Measurements from ENCODE around the gene VCL.
"Not testable (repeated sequence)": the region's sequence is repeated elsewhere in the genome, so short reads cannot be mapped to it uniquely, and the experiment has no call there.

VCL gene
- 86.4 to 93.4 reads per million in 2 donors for total RNA-seq

DNA sequence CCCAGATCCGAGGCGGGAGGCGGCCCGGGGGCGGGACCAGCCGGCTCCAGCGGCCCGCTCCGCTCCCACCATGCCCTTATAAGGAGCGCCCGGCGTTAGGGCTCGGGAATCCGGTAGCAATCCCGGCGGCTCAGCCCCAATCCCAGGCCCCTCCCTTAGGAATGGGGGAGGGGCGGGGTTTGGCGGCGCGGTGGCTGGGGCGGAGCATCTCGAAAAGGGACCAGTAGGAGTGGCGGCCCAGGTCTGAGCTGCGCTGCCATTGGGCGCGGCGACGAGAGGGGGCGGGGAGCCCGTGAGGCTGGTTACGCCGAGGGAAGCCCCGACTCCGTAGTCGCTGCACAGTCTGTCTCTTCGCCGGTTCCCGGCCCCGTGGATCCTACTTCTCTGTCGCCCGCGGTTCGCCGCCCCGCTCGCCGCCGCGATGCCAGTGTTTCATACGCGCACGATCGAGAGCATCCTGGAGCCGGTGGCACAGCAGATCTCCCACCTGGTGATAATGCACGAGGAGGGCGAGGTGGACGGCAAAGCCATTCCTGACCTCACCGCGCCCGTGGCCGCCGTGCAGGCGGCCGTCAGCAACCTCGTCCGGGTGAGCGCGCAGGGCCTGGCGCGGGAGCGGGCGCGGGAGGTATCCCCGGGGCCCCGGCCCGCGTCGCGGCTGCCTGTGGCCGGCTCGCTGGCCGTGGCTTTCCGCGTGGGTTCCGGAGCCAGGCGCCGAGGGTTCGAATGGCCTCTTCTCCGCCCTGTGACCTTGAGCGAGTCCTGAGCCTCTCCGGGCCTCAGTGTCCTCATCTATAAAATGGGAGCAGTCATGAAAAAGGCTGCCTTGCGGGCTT is at the start of gene VCL:
Gene VCL (plus strand): TSS at position 330 of the 836 bp plus-strand sequence. CDS start 92 bp downstream, at position 422.
- peak; percentile 91 to 97 (median 93) for DNase-seq

DNA sequence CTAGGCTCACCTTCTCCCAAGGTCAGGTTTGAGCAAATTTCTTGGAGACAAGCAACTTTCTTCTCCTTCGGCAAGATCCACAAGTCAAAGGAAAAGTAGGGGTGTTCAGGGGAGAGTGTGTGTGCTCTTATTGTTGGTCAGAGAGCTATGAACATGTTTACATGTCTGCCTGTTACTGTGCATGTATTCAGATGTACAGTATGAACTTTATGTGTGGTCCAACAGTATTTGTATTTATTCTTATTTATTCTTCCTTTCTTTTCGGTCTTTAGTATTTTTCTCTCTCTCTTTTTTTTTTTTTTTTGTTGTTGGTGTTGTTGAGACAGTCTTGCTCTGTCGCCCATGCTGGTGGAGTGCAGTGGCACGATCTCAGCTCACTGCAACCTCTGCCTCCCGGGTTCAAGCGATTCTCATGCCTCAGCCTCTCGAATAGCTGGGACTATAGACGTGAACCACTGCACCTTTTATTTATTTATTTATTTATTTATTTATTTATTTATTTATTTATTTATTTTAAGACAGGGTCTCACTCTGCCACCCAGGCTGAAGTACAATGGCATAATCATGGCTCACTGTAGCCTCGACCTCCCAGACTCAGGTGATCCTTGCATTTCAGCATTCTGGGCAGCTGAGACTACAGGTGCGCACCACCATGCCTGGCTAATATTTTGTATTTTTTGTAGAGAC is 48.8 kb upstream of the VCL start:
- no peak for DNase-seq

DNA sequence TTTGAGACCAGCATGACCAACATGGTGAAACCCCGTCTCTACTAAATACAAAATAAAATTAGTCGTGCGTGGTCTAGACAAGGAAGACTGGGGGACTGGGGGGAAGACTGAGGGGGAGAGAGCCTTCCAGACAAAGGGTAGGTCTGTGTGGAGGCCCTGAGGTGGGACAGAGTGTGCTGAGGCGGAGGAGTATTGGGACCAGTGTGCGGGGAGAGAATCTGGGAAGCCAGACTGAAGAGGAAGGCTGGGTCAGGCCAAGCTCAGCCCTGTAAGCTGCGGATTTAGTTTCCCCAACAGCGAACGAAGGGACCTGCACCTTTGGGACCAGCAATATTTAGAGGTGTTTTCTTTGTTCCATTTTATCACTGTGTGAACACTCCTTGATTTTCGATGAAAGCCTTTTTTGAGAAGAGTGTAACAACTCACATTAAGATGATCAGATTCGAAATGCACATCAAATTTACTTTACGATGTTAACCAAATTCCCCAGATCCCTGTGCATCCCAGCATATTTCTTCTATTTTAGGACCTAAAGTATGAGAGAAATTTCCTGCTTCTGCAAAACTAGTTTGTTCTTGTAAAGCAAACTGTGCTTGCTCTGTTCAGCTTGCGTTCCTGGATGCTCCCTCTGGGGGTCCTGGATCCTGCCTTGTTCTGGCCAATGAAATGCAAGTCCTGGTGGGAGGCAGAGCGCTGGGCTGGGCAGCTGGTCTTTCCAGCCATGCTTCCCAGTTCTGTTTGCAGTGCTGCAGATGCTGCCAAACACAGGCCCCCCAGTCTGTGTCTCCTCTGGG is 47.6 kb upstream of the VCL start:
- DNase-seq: no peak

DNA sequence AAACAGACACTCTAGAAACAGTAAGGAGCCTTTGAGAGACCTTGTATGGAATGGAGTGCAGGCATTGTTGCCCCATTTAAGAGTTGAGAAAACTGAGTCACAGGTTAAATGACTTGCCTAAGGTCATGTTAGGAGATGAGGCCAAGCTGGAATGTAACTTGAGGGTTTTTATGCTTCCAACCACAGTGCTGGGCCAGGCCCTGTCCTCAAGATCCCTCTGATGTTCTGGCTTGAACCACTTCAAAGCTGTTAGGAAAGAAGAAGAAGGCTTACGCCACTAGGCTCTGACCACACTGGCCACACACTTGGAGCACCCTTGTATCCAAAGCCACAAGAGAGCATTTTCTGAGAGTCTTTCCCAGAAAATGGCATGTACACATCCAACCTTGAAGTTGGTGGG is 44.3 kb upstream of the VCL start:
- DNase-seq: no peak

DNA sequence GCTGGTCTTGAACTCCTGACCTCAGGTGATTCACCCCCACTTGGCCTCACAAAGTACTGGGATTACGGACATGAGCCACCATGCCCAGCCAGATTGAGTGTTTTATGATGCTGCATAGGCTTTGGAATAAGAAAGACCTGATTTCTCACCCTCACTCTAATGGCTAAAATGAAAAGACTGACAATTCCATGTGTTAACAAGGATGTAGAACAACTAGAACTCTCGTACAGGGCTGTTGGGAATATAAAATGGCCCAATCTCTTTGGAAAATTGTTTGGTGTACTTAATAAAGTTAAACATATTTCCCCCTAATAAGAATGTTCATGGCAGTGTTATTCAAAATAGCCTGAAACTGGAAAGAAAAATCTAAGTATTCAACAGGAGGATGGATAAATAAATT is 43.2 kb upstream of the VCL start:
- DNase-seq: no peak

DNA sequence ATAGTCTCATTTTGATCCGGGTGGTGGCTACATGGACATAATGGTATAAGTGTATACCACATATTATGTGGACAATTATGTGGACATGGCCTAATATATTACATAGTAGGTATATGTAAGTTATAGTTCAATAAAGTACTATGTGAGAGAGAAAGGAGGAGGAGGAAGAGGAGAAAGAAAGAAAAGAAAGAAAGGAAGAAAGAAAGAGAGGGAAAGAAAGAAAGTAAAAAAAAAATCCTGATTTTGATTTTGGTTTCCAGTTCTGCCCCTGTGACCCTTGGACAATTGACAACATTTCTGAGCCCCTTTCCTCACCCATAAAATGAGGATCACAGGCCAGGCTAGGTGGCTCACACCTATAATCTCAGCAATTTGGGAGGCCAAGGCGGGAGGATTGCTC is 42.2 kb upstream of the VCL start:
- no peak for DNase-seq

DNA sequence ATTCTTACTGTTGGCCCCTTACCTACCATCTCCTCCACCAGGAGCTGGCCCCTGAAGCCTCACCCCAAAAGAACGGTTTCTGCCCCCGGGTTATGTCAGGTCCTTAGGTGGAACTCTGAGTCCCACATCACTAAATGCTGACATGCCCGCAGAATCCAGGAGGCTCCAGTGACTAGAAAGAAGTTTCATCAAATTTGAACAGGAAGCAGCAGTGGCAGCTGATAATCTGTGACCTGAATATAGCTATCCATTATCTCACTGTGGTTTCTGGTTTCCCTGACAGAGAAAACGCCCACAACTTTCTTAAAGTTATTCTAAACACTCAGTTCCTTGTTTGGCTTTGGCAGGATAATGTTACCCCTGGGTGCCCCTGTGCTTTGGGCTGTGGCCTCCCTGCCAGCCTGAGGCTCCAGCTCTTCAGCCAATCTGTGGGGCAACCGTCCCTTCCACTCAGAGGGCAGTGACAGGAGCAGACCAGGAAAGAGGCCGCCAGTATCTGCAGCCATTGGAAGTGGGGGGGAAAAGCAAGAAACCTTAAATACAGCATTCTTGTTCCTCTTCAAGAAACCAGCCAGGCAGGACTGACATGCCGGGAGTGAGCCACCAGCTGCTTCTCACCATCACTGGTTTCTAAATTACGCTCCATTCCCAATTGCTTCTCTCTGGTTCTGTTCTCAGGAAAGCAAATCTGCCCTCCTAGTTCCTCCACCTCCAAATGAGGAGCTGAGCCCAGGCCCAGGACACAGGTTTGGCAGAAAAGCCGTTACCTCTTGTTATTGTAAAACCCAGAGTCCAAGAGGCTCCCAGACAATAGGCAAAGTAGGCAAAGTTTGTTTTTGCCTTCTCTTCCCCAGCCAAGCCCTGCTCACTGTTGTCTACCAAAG is 41.2 kb upstream of the VCL start:
- DNase-seq: peak in 2 of 5 experiments; percentile 67 to 86

DNA sequence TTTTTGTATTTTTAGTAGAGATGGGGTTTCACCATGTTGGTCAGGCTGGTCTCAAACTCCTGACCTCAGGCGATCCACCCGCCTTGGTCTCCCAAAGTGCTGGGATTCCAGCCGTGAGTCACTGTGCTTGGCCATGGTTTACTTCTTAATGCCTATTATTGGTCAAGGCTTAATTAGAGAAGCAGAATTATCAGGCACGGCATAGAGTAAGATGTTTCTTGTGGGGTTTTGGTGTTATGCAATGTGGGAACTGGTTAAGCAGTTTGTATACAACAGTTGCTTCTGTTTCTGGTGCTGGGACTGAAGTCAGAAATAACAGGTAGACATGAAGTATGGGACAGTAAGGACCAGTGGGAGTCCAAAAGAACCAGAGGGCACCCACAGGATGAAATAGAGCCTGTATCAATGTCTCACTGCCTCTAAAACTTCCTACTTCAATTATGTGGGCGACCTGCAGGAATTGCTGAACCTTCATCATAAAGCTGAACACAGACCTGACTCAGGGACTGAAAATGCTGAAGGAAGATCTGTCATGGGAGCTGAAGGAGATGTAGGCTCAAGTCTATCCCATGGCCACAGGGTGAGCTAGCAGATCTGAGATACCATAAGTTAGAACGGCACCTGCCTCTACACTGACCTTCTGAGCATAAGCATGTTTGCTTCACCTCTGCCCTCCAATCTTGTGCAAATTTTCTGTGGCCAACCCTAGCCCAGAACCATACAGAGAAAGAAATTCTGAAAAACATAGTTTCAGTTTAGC is 38.3 kb upstream of the VCL start:
- peak in 1 of 5 experiments; percentile 37 for DNase-seq

DNA sequence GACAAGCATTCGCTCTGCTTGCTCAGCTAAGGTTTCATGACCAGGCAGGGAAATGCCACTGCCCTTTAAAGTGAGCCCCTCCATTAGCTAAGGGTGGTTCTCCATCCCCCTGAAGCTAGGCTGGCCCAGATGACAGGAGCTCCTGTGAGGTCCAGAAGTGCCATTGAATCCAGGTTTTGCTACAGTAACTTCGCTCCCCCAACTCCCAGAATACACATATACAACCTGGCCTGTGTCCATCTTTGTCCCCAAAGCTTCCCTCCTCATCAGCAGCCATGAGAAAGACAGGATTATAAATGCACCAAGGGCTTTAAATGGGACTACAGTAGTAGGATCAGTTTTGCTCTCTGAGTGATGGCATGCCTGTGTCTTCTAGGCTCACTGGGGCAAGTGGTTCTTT is 35.5 kb upstream of the VCL start:
- no peak for DNase-seq

DNA sequence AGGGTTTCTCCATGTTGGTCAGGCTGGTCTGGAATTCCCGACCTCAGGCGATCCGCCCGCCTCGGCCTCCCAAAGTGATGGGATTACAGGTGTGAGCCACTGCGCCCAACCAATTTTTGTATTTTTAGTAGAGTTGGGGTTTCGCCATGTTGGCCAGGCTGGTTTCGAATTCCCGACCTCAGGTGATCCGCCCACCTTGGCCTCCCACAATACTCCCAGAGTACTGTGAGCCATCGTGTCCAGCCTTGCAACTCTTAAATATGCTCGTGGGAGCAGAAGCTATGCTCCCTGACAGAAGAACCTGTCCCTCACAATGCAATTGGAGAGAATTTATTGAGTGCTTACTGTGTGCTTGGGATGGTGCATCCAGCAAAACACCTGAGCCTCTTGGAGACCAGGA is 34.4 kb upstream of the VCL start:
- not testable (repeated sequence) for DNase-seq

DNA sequence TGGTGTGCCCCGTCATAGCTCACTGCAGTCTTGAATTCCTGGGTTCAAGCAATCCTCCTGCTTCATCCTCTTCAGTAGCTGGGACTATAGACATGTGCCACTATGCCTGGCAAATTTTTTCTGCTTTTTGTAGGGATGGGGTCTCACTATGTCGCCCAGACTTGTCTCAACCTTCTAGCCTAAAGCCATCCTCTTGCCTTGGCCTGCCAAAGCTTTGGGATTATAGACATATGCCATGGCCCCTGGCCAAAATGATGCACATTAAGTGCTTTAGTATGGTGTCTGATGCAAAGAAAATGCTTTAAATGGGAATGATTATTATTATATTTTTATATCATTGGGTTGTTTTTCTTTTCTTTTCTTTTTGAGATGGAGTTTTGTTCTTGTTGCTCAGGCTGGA is 33.2 kb upstream of the VCL start:
- DNase-seq: no peak

DNA sequence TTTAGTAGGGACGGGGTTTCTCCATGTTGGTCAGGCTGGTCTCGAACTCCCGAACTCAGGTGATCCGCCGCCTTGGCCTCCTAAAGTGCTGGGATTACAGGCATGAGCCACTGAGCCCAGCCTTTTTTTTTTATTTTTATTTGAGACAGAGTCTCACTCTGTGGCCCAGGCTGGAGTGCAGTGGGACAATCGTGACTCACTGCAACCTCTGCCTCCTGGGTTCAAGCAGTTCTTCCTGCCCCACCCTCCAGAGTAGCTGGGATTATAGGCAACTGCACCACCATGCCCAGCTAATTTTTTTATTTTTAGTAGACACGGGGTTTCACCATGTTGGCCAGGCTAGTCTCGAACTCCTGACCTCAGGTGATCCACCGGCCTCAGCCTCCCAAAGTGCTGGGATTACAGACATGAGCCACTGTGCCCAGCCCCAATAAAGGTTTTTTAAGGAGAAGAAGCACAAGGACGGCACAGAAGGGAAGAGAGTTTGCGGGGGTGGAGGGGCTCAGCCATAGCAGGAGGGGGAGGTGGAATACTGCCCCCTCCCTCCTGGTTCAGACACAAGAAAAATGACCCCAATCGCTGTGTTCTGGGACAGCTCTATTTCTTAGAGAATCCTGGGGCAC is 32.5 kb upstream of the VCL start:
- DNase-seq: not testable (repeated sequence)

DNA sequence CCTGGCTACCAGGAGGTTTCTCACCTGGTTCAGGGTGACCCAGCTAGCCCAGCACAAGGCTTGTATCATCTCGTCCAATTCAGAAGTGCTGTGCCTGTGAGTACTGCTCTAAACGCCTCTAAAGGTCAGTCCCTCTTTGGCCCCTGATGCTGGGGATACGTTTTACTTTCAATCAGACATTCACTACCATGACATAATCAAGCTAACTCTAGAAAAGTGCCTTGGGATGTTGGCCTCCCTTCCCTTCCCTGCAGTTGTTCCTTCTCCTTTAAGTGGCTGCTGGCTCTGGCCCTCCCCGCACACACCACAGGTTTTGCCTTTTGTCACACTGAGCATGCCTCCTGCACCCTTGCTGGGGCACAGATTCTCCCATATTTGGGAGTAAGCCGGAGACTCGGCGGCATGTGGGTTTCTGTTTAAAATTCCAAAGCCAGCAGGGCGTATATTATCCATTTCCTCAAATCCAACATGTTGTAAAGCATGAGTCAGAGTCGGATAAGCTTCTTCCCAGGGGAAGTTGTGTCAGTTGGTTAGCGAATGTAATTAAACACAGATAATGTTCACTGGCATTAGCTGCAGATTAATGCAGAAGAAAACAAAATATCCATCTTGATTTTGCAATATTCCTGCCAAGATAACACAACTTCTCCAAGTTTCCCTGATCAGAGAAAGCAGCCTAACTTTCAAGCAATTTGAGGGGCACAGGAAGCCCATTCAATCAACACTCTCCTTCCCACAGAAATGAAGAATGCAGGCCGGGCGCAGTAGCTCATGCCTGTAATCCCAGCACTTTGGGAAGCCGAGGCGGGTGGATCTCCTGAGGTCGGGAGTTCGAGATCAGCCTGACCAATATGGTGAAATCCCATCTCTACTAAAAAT is 31.8 kb upstream of the VCL start:
- no peak for DNase-seq

DNA sequence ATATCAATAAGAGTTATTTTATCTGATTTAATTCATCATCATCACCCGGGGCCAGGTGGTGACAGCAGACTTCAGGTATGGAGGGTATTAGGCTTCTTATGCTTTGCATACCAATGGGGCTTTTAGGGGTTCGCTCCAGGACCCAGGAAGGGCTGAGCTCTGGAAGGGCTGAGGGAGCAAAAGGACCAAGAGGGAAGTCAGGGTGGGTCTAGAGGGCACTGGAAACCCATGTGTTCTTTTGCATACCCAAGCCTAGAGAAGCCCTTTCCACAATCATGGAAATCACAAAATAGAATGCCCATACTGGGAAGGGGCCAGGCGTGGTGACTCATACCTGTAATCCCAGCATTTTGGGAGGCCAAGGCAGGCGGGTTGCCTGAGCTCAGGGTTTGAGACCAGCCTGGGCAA is 30.9 kb upstream of the VCL start:
- no peak for DNase-seq

DNA sequence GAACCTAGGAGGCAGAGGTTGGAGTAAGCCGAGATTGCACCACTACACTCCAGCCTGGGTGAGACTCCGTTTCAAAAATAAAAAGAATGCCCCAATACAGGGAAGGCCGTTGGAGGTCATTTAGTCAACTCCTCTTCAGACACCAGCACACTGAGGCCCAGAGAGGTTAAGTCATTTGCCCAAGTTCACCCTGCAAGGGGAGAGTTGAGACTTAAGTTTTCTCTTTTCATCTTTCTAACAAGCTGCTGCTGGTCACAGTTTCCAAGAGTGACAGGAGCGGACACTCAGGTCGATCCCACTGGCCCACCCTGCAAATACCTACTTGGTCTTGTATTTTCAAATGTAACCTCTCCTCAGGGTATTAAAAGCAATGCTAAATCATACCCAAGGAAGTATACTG is 30.4 kb upstream of the VCL start:
- DNase-seq: no peak

DNA sequence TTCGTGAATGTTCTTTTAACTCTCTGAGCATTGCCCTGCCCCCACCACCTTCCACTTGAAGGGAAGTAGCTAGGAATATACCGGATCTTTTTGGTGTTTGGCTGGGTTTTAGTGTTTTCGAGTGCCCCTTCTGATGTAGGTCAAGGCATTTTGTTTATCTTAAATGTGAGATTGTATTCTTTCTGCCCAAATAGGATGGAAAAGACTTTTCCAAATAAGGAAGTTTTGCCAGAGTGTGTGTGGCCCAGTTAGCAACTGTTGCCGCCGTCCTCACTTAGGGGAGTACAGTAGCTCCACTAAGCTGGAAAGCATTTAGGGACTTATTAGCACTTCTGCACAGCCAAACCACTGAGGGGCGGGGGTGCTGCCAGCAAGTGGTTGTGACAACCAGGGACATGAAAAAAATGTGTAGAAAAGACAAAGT is 29.8 kb upstream of the VCL start:
- DNase-seq: peak in 1 of 5 experiments; percentile 38

DNA sequence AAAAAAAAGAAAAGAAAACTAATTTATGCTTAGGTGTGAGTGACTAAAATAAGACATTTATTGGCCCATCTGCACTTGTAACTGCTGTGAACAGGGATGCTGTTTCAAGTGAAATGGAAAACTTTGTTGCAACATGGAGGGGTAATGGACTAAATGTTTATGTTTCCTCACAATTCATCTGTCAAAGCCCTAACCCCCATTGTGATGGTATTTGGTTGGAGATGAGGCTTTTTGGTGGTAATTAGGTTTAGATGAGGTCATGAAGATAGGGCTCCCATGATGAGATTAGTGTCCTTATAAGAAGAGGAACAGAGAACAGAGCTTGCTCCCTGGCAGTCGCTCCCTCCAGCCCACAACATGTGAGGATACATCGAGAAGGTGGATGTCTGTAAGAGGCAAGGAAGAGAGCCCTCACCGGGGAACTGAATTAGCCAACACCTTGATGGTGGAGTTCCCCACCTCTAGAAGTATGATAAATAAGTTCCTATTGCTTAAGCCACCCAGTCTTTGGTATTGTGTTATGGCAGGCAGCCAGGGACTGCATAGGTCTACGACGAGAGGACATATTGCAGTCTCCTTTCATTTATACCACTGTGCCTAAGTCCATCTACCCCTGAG is 28.6 kb upstream of the VCL start:
- DNase-seq: peak in 1 of 5 experiments; percentile 19

DNA sequence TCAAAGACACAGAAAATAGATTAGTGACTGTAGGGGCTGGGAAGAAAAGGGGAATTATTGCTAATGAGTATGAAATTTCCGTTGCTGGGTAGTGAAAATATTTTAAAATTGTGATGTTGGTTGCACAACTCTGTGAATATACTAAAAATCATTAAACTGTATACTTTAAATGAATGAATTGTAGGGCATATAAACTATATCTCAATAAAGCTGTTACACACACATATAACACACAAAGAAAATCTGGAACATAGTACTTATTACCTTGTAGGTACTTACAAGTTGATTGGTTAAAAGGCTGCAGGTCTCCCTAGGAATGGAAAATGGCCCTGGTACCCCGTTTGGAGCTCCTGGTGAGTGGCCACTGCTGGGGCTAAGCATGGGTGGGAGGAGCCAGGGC is 27.1 kb upstream of the VCL start:
- DNase-seq: no peak

DNA sequence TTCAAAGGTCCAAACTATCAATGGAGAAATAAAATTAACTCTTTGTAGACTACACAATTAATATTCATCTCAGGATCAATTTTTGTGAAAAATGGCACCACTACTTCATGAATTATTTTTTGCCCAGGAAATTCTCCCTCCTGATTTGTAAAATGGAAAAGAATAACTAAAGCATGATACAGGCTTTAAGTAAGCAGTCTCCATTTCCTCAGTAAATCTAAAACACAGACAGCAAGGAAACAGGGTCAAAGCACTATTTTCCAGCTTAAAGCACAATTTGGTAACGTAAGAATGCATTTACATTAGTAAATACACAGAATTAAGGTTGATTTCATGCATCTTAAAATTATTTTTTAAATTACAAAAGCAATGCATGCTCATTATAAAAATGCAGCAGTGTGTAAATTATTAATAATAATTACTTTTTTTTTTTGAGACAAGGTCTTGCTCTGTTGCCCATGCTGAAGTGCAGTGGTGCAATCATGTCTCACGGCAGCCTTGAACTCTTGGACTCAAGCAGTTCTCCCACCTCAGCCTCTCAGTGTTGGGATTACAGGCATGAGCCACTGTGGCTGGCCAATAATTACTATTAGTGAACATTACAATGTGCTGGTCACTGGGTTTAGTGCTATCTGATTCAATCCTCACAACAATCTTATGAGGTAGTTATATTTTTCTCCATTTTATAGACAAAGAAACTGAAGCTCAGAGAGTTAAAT is 26.1 kb upstream of the VCL start:
- DNase-seq: no peak
